NAMALWA (cell line): Measurements from ENCODE around the gene ZNF292.
"Not testable (repeated sequence)": the region's sequence is repeated elsewhere in the genome, so short reads cannot be mapped to it uniquely, and the experiment has no call there.

Experiments used
- DNase-seq: peaks from one replicate; pipeline ENCODE4 v3.0.0-alpha.2; 2015; ENCODE audit warnings: low spot score

The ZNF292 gene

GRCh38 chr6:87164004-87164403, 8.6 kb downstream of the ZNF292 start:
- DNase-seq, result no peak

GRCh38 chr6:87164506-87164905, 9.1 kb downstream of the ZNF292 start:
- DNase-seq, result no peak

GRCh38 chr6:87165185-87165584, 9.8 kb downstream of the ZNF292 start:
- no peak for DNase-seq

- DNase-seq, result no peak
Measured at GRCh38 chr6:87171938-87172633, 16.7 kb downstream of the ZNF292 start.

GRCh38 chr6:87174078-87174579, 18.8 kb downstream of the ZNF292 start:
- no peak for DNase-seq

GRCh38 chr6:87176493-87176892, 21.1 kb downstream of the ZNF292 start:
- DNase-seq, result no peak

GRCh38 chr6:87180105-87180728, 24.9 kb downstream of the ZNF292 start:
- no peak for DNase-seq

GRCh38 chr6:87181903-87182302, 26.5 kb downstream of the ZNF292 start:
- no peak for DNase-seq

- DNase-seq, result no peak
Measured at GRCh38 chr6:87182321-87182720, 27.0 kb downstream of the ZNF292 start.

GRCh38 chr6:87182940-87183339, 27.6 kb downstream of the ZNF292 start:
- no peak for DNase-seq

GRCh38 chr6:87183687-87184086, 28.3 kb downstream of the ZNF292 start:
- no peak for DNase-seq

GRCh38 chr6:87184762-87185250, 29.4 kb downstream of the ZNF292 start:
- no peak for DNase-seq

- DNase-seq, result no peak
Measured at GRCh38 chr6:87196275-87196842, 41.0 kb downstream of the ZNF292 start.

- DNase-seq, result no peak
Measured at GRCh38 chr6:87197547-87197946, 42.2 kb downstream of the ZNF292 start.

GRCh38 chr6:87198022-87198810, 42.9 kb downstream of the ZNF292 start:
- DNase-seq, result not testable (repeated sequence)

- no peak for DNase-seq
Measured at GRCh38 chr6:87199787-87200186, 44.4 kb downstream of the ZNF292 start.

GRCh38 chr6:87200469-87201175, 45.3 kb downstream of the ZNF292 start:
- no peak for DNase-seq

GRCh38 chr6:87203448-87204023, 48.2 kb downstream of the ZNF292 start:
- DNase-seq, result no peak

GRCh38 chr6:87209812-87210211, 54.4 kb downstream of the ZNF292 start:
- no peak for DNase-seq

GRCh38 chr6:87210979-87211378, 55.6 kb downstream of the ZNF292 start:
- no peak for DNase-seq

GRCh38 chr6:87212596-87212995, 57.2 kb downstream of the ZNF292 start:
- no peak for DNase-seq
